Measurements from ENCODE around the gene SLC28A1.

DNA sequence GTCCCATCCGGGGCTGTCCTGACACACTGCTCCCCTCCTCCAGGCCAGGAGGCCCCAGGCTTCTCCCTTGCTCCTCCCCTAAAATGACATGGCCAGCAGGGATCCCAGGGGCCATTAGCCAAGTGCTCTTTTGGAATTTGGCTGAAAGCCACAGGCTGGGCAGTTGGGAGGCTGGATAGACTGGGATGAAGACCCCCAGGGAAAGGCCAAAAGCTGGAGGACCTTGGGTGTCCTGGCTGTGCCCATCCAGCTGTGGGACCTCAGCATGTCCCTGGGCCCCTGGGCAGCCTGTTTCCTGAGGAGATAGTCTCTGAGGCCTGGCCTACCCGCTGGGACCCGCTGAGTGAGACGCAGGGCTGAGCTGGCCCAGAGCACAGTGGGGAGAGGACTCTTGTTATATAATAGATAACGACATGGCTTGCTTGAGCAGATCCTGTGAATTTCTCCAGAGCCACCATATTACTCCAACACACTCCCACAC, 91.4 kb downstream of the SLC28A1 start:
- TF ChIP-seq, protein P1, sequence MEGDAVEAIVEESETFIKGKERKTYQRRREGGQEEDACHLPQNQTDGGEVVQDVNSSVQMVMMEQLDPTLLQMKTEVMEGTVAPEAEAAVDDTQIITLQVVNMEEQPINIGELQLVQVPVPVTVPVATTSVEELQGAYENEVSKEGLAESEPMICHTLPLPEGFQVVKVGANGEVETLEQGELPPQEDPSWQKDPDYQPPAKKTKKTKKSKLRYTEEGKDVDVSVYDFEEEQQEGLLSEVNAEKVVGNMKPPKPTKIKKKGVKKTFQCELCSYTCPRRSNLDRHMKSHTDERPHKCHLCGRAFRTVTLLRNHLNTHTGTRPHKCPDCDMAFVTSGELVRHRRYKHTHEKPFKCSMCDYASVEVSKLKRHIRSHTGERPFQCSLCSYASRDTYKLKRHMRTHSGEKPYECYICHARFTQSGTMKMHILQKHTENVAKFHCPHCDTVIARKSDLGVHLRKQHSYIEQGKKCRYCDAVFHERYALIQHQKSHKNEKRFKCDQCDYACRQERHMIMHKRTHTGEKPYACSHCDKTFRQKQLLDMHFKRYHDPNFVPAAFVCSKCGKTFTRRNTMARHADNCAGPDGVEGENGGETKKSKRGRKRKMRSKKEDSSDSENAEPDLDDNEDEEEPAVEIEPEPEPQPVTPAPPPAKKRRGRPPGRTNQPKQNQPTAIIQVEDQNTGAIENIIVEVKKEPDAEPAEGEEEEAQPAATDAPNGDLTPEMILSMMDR (IDR thresholded peaks at IDR 0.05; ENCODE audit: borderline replicate concordance, extremely low read depth, low read length, poor library complexity, severe bottlenecking), result no peak
- no peak for TF ChIP-seq EZH2 (IDR thresholded peaks at IDR 0.05; ENCODE audit: borderline replicate concordance, low read depth, low read length, severe bottlenecking)

Data from DND-41 (cell line).